HT-29 (cell line): ENCODE data around the gene ARFGAP3. TPM values are rescaled to one million over a fixed set of nuclear protein-coding genes. Genes with fewer than 3 reads are reported as not detected.
"Not testable (repeated sequence)": the region's sequence is repeated elsewhere in the genome, so short reads cannot be mapped to it uniquely, and the experiment has no call there.

Source experiments
- DNase-seq: peaks from one replicate; pipeline ENCODE4 v3.0.0-alpha.2; 2015; ENCODE audit warnings: low spot score
- total RNA-seq: library from RNA; depleted of rRNA; stranded (reverse); fragments of >200 nt; shearing (Covaris generic); gene quantifications from 2 replicates; pipeline ENCODE4 v1.2.3, GENCODE V29; 2014

Gene ARFGAP3
- total RNA-seq, 1 experiment from 2014 or later, result 6.8 TPM

DNA sequence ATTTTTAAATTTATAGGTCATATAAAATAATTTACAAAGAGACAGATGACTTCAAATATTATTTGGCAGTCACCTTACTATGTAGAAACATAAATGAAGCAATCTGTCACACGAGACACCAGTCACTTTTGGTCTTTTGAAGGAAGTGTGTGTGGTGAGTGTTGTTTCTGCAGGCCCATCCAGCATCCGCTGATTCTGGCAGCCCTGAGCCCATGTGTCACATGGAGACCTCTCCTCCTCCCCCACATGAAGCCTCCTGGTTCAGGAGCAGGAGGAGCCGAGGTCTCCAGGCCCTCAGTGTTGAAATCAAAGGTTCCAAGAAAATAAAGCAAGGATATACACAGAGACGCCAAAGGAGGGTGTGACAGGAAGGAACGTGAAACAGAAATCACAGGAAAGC is 60.1 kb downstream of the ARFGAP3 start:
- no peak for DNase-seq

GRCh38 chr22:42796081-42796480 is 61.0 kb downstream of the ARFGAP3 start:
- no peak for DNase-seq

DNA sequence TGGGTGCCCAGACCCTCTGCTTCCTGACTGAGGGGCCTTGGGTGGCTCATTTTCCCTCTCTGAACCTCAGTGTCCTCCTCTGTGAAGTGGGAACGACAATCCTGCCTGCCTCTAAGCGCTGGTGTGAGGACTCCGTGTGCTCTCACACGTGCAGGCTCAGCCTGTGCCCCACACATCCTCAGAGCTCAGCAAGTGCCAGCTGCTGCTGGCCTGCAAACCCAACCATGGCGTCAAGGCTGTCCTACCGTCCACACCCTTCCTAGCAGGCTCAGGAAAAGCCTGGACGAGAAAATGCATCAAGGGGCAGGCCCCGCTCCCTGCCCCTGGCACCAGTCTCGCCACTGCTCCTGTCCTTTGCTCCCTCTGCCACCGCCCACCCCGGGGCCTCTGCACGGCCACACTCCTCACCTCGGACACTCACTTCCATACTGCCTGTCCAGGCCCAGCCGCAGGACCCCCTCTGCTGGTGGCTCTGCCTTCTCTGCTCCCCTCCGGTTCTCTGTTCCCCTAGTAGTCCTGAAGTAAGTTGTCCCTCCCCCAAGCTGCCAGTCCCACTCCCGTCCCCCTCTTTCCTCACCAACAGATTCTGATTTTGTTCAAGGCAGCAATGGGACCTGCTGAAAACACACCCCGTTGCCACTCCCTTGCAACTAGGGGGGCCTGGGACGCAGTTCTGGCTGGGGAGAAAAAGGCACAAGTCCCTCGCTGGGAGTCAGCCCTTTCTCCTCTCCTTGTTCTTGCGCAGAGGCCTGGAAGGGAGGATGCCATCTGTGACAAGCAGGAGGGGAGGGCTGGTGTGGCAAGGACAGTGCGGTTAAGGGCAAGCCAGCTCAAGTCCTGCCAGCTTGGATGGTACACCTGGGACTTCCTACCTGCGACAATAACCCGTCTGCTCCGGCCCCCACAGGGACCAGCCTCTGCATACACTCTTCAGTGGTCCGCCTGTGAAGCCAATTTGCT is 62.2 kb downstream of the ARFGAP3 start:
- no peak for DNase-seq

DNA sequence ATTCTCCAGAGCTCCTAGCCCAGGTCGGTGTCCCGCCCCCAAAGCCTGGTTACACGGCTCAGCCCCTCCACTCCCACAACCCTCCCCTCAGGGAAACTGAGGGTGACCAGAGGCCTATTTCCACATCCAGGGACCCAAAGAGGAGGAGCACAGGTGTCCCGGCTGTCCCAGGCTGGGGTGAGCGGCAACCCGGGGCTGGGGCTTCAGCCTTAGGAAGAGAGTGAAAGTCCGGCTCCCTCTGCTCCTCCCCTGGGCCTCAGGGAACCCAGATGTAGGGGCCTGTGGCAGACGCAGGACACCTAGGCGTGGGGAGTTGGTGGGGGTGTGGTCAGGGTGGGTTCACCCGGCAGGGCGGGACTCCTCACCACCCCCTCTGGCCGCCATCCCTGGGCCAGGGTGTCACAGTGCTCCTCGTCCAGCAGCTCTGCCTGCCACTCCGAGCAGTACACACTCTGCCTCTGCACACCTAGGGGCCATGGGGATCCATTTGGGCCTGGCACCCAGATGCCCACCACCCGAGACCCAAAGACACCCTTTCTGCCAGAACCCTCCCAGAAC is 63.1 kb downstream of the ARFGAP3 start:
- DNase-seq, result no peak

DNA sequence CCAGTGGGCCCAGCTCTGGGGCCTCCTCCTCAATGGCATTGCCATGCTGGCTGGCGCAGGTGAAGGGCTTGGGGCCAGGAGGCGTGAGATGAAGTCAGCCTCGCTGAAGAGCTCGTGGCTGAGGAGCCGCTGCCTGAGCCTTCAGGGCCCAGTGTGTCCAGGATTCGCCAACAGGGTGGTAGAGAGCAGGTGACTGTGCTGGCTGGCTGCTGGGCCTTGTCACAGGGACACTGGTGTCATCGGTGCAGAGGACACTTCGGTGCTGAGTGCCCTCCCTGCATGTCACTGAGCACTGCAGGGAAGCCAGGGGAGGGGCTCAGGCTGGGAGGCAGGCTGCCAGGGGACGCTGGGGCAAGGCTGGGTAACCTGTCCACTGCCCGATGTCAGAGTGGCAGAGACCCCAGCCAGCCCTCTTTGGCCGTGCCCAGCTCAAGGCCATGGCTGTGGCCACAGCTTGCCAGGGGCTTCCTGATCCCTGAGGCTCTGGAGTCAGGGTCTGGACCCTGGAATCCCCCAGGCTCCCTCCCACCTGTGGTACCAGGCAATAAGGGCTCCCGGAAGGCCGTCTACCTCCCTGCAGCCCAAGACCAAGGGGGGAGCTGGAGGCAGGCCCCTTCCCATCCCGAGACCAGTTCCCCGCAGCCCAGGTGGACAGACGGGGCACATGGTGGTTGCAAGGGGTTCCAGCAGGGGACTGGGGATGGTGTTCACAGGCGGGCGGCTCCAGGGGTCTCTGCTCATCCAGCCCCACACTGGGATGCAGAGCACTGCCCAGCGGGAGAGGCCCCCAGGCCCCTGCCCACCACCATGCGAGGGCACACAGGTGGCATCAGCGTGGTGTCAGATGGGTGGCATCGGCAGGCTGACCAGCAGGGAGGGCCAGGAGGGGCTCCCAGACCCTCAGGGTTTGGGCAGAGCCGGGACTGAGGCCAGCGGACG is 63.9 kb downstream of the ARFGAP3 start:
- no peak for DNase-seq

DNA sequence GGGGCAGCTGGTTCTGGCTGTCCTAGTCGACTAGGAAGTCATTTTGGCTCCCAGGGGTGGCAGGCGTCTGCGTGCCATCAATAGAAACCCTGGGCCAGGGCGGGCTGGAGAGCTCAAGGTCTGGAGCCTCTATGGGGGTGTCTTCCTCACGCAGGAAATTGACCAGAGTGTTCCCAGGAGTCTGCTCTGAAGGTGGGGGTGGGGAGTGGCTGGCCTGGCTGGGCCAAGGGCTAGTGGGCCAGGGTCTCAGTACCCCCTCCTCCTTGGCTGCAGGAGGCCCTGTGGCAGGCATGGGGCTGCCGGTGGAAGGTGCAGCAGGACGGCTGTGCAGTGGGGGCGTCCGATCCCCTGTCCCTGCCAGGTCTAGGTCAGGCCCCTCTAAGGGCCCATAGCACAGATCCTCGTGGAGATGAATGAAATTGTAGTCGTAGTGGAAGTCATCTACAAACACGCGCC is 64.6 kb downstream of the ARFGAP3 start:
- no peak for DNase-seq

- no peak for DNase-seq
These were observed 65.2 kb downstream of the ARFGAP3 start for GRCh38 chr22:42791721-42792452.

DNA sequence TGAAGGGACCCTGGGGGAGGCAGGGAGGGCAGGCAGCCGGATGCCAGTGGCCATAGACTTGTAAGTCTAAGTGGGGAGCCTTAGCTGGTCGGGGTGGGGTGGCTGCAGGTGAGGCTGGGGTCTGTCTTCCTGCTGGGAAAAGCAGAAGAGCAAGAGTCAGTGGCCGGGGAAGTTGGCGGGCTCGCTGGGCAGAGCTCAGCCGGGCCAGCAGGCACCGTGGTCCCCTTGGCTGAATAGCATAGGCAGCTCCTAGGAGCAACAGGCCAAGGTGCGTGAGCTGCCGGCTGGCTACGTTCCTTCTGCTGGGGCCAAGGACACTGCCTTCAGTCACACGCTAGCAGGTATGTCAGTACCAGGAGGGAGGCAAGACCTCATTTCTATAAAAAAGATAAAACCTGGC is 68.6 kb downstream of the ARFGAP3 start:
- no peak for DNase-seq

- DNase-seq, result no peak
These were observed 69.1 kb downstream of the ARFGAP3 start for GRCh38 chr22:42788021-42788420.

GRCh38 chr22:42787357-42787736 is 69.7 kb downstream of the ARFGAP3 start:
- no peak for DNase-seq

DNA sequence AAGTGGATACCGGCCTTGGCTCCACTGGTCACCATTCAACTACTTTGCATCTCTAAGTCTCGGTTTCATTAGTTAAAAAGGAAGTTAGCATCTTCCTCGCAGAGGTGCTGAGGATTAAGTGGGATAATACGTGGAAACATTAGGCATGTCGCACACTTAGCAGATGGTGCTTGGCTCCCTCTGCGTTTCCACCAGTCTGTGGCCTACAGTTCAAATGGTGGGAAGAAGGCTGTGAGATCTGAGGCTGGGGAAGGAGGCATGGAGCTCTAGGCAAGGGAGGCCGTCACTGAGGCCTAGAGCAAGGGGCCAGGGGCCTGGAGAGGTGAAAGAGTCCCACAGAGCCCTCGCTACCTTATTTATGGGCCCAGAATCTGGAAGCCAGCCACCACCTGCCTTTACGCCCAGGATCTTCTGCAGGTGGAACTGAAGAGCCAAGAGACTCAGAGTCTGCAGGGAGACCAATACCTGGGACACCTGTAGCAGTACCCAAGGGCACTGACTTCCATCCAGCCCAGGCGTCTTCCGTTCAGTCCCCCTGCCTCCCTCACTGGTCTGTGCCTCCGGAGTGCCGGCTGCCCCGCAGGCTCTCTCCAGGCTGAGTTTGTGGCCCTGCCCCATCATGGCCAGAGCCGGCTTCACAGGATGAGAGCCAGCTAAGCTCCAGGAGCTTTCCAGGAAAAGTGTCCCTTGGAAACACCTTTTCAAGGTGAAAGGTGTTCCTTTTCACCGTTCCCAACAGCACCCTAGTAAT is 70.3 kb downstream of the ARFGAP3 start:
- DNase-seq, result no peak

DNA sequence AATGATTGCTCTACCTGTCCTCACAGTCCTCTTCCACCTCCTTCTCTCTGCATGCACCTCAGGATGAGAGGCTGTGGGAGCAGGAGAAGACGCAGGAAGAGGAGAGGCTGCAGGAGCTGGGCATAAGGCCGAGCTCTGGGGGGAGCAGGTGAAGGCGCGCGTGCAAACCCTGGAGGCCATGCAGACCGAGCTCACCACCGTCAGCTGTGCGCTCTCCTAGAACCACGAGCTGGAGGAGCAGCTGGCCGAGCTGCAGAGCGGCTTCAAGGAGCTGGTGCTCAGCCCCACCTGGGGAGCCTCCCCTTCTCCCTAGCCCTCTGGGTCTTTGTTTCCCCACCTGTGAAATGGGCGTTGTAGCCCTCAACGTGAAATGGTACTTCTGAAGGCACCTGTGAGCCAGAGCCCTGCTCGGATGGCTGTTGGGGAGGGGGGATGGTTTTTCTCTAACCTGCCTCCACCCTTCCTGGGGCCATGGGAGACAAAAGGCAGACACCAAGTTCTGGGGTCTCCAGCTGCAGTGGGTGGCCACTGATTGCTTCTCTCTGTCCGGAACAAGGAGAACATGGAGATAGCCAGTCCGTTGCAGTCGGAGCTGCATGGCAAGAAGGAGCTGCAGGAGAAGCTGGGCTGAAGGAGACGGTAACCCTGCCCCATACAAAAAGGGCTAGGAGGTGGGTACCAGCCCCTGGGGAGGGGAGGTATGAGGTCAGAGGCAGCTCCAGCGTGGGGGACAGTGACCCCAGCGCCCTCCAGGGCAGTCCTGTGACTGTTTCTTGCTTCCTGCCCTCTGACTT is 71.2 kb downstream of the ARFGAP3 start:
- no peak for DNase-seq

DNA sequence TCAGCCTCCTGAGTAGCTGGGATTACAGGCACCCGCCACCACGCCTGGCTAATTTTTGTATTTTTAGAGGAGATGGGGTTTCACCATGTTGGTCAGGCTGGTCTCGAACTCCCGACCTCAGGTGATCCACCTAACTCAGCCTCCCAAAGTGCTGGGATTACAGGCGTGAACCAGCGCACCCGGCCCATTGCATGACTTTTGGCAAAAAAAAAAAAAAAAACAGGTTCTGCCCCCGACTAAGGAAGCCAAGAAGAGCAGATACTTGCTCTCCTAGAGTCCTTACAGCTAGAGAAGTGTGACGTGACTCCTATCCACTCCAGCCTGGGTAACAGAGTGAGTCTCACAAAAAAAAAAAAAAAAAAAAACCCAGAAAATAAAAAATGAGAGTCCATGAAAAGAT is 74.8 kb downstream of the ARFGAP3 start:
- not testable (repeated sequence) for DNase-seq

DNA sequence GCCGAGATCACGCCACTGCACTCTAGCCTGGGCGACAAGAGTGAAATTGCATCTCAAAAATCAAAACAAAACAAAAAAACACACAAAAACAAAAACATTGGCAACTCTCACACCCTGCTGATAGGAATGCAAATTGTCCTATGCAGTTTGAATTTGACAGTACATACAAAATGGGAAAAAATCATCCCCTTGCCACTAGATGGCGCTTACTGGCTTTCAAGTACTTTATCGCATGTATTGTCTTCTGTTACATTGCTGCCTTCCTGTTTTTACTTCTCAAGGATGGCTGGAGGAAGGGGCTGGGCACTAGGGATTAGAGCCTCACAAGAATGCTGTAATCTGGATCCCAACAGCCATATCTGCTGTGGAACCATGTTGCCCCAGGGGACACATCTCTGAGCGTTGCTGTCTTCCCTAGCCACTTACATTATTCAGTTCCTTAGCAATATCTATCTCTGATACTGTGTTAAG is 77.0 kb downstream of the ARFGAP3 start:
- DNase-seq, result peak; percentile 75

DNA sequence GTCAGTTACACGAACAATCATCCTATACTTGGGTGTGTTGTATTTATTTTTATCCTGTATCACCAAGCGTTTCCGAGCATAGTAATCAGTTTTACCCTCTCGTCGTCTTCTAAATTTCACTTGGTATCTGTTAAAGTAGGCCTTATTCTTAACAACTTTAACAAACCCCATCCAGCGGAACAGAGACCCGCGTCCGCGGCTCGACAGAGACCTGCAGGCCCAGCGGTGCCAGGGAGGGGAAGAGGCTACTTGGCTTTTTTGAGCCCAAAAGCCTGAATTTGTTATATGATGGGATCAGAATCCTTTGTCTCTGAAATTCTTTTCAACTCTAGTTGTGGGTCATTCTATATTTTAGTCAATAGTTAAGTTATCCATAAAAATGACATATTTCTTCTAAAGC is 79.9 kb downstream of the ARFGAP3 start:
- no peak for DNase-seq

DNA sequence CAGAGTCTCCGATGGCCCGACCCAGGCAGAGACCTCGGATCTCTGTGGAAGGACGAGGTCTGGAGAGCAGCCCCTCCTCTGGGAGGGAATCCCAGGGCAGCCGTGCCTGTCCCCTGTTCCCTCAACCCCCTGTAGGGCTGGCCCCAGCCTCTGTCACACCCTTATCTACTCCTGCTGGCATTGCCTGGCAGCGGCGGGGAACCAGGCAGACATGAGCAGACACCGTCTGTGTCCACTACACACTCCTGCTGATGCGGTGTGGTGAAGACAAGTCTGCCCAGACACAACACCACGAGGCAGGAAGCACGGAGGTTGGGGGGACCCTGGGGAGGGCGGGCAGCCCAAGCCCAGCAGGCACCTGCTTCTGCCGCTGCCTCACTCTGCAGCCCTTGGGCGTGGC is 83.9 kb downstream of the ARFGAP3 start:
- DNase-seq, result no peak

GRCh38 chr22:42772647-42773046 is 84.4 kb downstream of the ARFGAP3 start:
- no peak for DNase-seq

GRCh38 chr22:42770941-42771647 is 86.0 kb downstream of the ARFGAP3 start:
- DNase-seq, result no peak

GRCh38 chr22:42770448-42770726 is 86.7 kb downstream of the ARFGAP3 start:
- no peak for DNase-seq
